Sciatic nerve (tissue), 2 donors: ENCODE results near the gene HSP90AB1. TPM values are rescaled to one million over a fixed set of nuclear protein-coding genes. Genes with fewer than 3 reads are reported as not detected.

ENCODE experiments used
- ATAC-seq: fragments of 200-7000 bp; cut with Tn5 transposase; one replicate; pipeline ENCODE4 v1.9.1; 2020; ENCODE audit warnings: mild to moderate bottlenecking, moderate library complexity
- DNase-seq: peaks from one replicate; pipeline ENCODE4 v3.0.0-alpha.2; 2020; ENCODE audit warnings: low spot score
- intact Hi-C: fragments of 100-400 bp; cut with DNase I; formaldehyde crosslinking; loops from one replicate; pipeline ENCODE4 v1.14.2; 2022
- total RNA-seq: library from RNA; stranded (reverse); fragmentation: NEBNext Ultra II Directional; extraction: Animal tissue kit (Norgen Biotek cat#: 25700); gene quantifications from one replicate; pipeline ENCODE4 v1.2.1, GENCODE V29; 2021
- donor health status: DM: no; HTN: no; CAD: no.
- donor health status: DM: no; HTN: no; CAD: no.

The HSP90AB1 gene
- total RNA-seq, 1 donor from 2014 or later = 470 TPM

- DNase-seq = no peak
- intact Hi-C loops = no loop called here
- no peak for ATAC-seq
Observed at GRCh38 chr6:44232676-44233566, 14.0 kb upstream of the HSP90AB1 start.

GRCh38 chr6:44233567-44234100 is 13.3 kb upstream of the HSP90AB1 start:
- intact Hi-C loops = no loop called here
- ATAC-seq (no peak), DNase-seq (no peak)

- DNase-seq (peak; percentile 85), ATAC-seq (peak; percentile 62)
- intact Hi-C loops = no loop called here
Observed at GRCh38 chr6:44234101-44235025, 12.5 kb upstream of the HSP90AB1 start.

GRCh38 chr6:44235269-44235668 is 11.6 kb upstream of the HSP90AB1 start:
- intact Hi-C loops = no loop called here
- no peak for DNase-seq
- no peak for ATAC-seq

GRCh38 chr6:44235891-44236516 is 10.9 kb upstream of the HSP90AB1 start:
- DNase-seq = no peak
- ATAC-seq = no peak
- intact Hi-C loops = no loop called here

GRCh38 chr6:44237021-44237812 is 9.7 kb upstream of the HSP90AB1 start:
- ATAC-seq (peak; percentile 89), DNase-seq (peak; percentile 89)
- intact Hi-C loops = no loop called here

GRCh38 chr6:44237813-44238433 is 9.0 kb upstream of the HSP90AB1 start:
- ATAC-seq (peak; percentile 90), DNase-seq (peak; percentile 90)
- intact Hi-C loops = no loop called here

GRCh38 chr6:44238687-44239350 is 8.1 kb upstream of the HSP90AB1 start:
- intact Hi-C loops = no loop called here
- ATAC-seq = no peak
- DNase-seq = no peak

GRCh38 chr6:44243345-44243744 is 3.6 kb upstream of the HSP90AB1 start:
- intact Hi-C loops = no loop called here
- ATAC-seq (no peak), DNase-seq (no peak)

- intact Hi-C loops = no loop called here
- DNase-seq (peak; percentile 71), ATAC-seq (no peak)
Observed at GRCh38 chr6:44245391-44245911, 1.4 kb upstream of the HSP90AB1 start.

- intact Hi-C loops = no loop called here
- peak; percentile 86 for ATAC-seq
- DNase-seq = peak; percentile 95
Observed at GRCh38 chr6:44245912-44246662, 814 bp upstream of the HSP90AB1 start.

- DNase-seq = peak; percentile 87
- intact Hi-C loops = no loop called here
- peak; percentile 51 for ATAC-seq
Observed at GRCh38 chr6:44247338-44248302, 719 bp downstream of the HSP90AB1 start.

- ATAC-seq (no peak), DNase-seq (no peak)
- intact Hi-C loops = no loop called here
Observed at GRCh38 chr6:44248579-44248978, 1.7 kb downstream of the HSP90AB1 start.

GRCh38 chr6:44249082-44249748 is 2.3 kb downstream of the HSP90AB1 start:
- intact Hi-C loops = no loop called here
- ATAC-seq (no peak), DNase-seq (no peak)
